ENCODE data around the gene IRAG1.

IRAG1 gene

GRCh38 chr11:10693509-10694081 lies at the start of gene IRAG1:
Gene IRAG1 (minus strand): TSS chr11:10693755. CDS start chr11:10693602, 153 bp downstream.
- DNase-seq (ENCODE audit: low read depth in 2 of 2) = no peak

- no peak for DNase-seq (ENCODE audit: low read depth in 2 of 2)
Observed at GRCh38 chr11:10742460-10743208, 49.1 kb upstream of the IRAG1 start.

- DNase-seq (ENCODE audit: low read depth in 2 of 2) = peak; percentile 86 to 87
Observed at GRCh38 chr11:10735481-10736475, 42.2 kb upstream of the IRAG1 start.

GRCh38 chr11:10731064-10731680 lies 37.6 kb upstream of the IRAG1 start:
- no peak for DNase-seq (ENCODE audit: low read depth in 2 of 2)

- DNase-seq (ENCODE audit: low read depth in 2 of 2) = no peak
Observed at GRCh38 chr11:10730151-10730550, 36.6 kb upstream of the IRAG1 start.

GRCh38 chr11:10728789-10729472 lies 35.4 kb upstream of the IRAG1 start:
- DNase-seq (ENCODE audit: low read depth in 2 of 2) = no peak

GRCh38 chr11:10728154-10728553 lies 34.6 kb upstream of the IRAG1 start:
- no peak for DNase-seq (ENCODE audit: low read depth in 2 of 2)

GRCh38 chr11:10727146-10727851 lies 33.7 kb upstream of the IRAG1 start:
- no peak for DNase-seq (ENCODE audit: low read depth in 2 of 2)

- DNase-seq (ENCODE audit: low read depth in 2 of 2) = no peak
Observed at GRCh38 chr11:10725907-10726253, 32.3 kb upstream of the IRAG1 start.

- DNase-seq (ENCODE audit: low read depth in 2 of 2) = no peak
Observed at GRCh38 chr11:10725114-10725906, 31.8 kb upstream of the IRAG1 start.

GRCh38 chr11:10722307-10722706 lies 28.8 kb upstream of the IRAG1 start:
- DNase-seq (ENCODE audit: low read depth in 2 of 2) = no peak

GRCh38 chr11:10720881-10721376 lies 27.4 kb upstream of the IRAG1 start:
- no peak for DNase-seq (ENCODE audit: low read depth in 2 of 2)

- DNase-seq (ENCODE audit: low read depth in 2 of 2) = no peak
Observed at GRCh38 chr11:10719616-10720015, 26.1 kb upstream of the IRAG1 start.

- DNase-seq (ENCODE audit: low read depth in 2 of 2) = no peak
Observed at GRCh38 chr11:10716543-10717259, 23.1 kb upstream of the IRAG1 start.

- no peak for DNase-seq (ENCODE audit: low read depth in 2 of 2)
Observed at GRCh38 chr11:10716122-10716521, 22.6 kb upstream of the IRAG1 start.

- no peak for DNase-seq (ENCODE audit: low read depth in 2 of 2)
Observed at GRCh38 chr11:10715571-10715970, 22.0 kb upstream of the IRAG1 start.

- DNase-seq (ENCODE audit: low read depth in 2 of 2) = no peak
Observed at GRCh38 chr11:10709299-10710086, 15.9 kb upstream of the IRAG1 start.

GRCh38 chr11:10708131-10708530 lies 14.6 kb upstream of the IRAG1 start:
- DNase-seq (ENCODE audit: low read depth in 2 of 2) = no peak

All from stimulated activated CD8-positive, alpha-beta memory T cell treated with anti-CD3 and anti-CD28 coated beads, Interleukin-2, amount 100 ng/mL, for 48 hours (primary cell).